Measurements from ENCODE around the gene ETS2.

Gene ETS2

GRCh38 chr21:38777015-38777414, 28.7 kb upstream of the ETS2 start:
- in situ Hi-C loops (cut with MboI; ENCODE audit: low sequenced_read_pairs): no loop called here

GRCh38 chr21:38777531-38777930, 28.2 kb upstream of the ETS2 start:
- in situ Hi-C loops (cut with MboI; ENCODE audit: low sequenced_read_pairs): no loop called here

GRCh38 chr21:38780879-38781278, 24.9 kb upstream of the ETS2 start:
- in situ Hi-C loops (cut with MboI; ENCODE audit: low sequenced_read_pairs): no loop called here

- in situ Hi-C loops (cut with MboI; ENCODE audit: low sequenced_read_pairs): no loop called here
Observed at GRCh38 chr21:38784458-38785266, 21.1 kb upstream of the ETS2 start.

GRCh38 chr21:38785483-38785882, 20.2 kb upstream of the ETS2 start:
- in situ Hi-C loops (cut with MboI; ENCODE audit: low sequenced_read_pairs): no loop called here

GRCh38 chr21:38787016-38787415, 18.7 kb upstream of the ETS2 start:
- in situ Hi-C loops (cut with MboI; ENCODE audit: low sequenced_read_pairs): no loop called here

GRCh38 chr21:38787461-38788274, 18.1 kb upstream of the ETS2 start:
- in situ Hi-C loops (cut with MboI; ENCODE audit: low sequenced_read_pairs): no loop called here

- in situ Hi-C loops (cut with MboI; ENCODE audit: low sequenced_read_pairs): no loop called here
Observed at GRCh38 chr21:38788275-38788905, 17.3 kb upstream of the ETS2 start.

- in situ Hi-C loops (cut with MboI; ENCODE audit: low sequenced_read_pairs): no loop called here
Observed at GRCh38 chr21:38789275-38789674, 16.5 kb upstream of the ETS2 start.

- in situ Hi-C loops (cut with MboI; ENCODE audit: low sequenced_read_pairs): no loop called here
Observed at GRCh38 chr21:38790059-38790458, 15.7 kb upstream of the ETS2 start.

GRCh38 chr21:38790961-38791360, 14.8 kb upstream of the ETS2 start:
- in situ Hi-C loops (cut with MboI; ENCODE audit: low sequenced_read_pairs): no loop called here

- in situ Hi-C loops (cut with MboI; ENCODE audit: low sequenced_read_pairs): no loop called here
Observed at GRCh38 chr21:38792676-38793459, 12.9 kb upstream of the ETS2 start.

GRCh38 chr21:38793926-38794713, 11.6 kb upstream of the ETS2 start:
- in situ Hi-C loops (cut with MboI; ENCODE audit: low sequenced_read_pairs): no loop called here

- in situ Hi-C loops (cut with MboI; ENCODE audit: low sequenced_read_pairs): no loop called here
Observed at GRCh38 chr21:38794978-38795377, 10.8 kb upstream of the ETS2 start.

- in situ Hi-C loops (cut with MboI; ENCODE audit: low sequenced_read_pairs): no loop called here
Observed at GRCh38 chr21:38795475-38795874, 10.3 kb upstream of the ETS2 start.

GRCh38 chr21:38796424-38796823, 9.3 kb upstream of the ETS2 start:
- in situ Hi-C loops (cut with MboI; ENCODE audit: low sequenced_read_pairs): no loop called here

GRCh38 chr21:38797470-38797869, 8.3 kb upstream of the ETS2 start:
- in situ Hi-C loops (cut with MboI; ENCODE audit: low sequenced_read_pairs): no loop called here

GRCh38 chr21:38798081-38798480, 7.6 kb upstream of the ETS2 start:
- in situ Hi-C loops (cut with MboI; ENCODE audit: low sequenced_read_pairs): no loop called here

GRCh38 chr21:38798481-38798882, 7.2 kb upstream of the ETS2 start:
- in situ Hi-C loops (cut with MboI; ENCODE audit: low sequenced_read_pairs): no loop called here

Data from HL-60/S4 treated with phorbol 12-myristate 13-acetate at 8.2 ng/mL for 4 days and 3 days (cell line).